Endothelial cell of hepatic sinusoid (primary cell): ENCODE results near the gene OR10H2.
"Not testable (repeated sequence)": the region's sequence is repeated elsewhere in the genome, so short reads cannot be mapped to it uniquely, and the experiment has no call there.

Source experiments
- in situ Hi-C: cut with HindIII; loops from 2 replicates; pipeline ENCODE4 v1.10.0; 2017; ENCODE audit warnings: low sequenced_read_pairs

OR10H2 gene, protein sequence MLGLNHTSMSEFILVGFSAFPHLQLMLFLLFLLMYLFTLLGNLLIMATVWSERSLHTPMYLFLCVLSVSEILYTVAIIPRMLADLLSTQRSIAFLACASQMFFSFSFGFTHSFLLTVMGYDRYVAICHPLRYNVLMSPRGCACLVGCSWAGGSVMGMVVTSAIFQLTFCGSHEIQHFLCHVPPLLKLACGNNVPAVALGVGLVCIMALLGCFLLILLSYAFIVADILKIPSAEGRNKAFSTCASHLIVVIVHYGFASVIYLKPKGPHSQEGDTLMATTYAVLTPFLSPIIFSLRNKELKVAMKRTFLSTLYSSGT

GRCh38 chr19:15727724-15728123 is at the start of gene OR10H2:
Gene OR10H2 (plus strand): TSS chr19:15728024. CDS start chr19:15728044, 20 bp downstream.
- in situ Hi-C loops = no loop called here

DNA sequence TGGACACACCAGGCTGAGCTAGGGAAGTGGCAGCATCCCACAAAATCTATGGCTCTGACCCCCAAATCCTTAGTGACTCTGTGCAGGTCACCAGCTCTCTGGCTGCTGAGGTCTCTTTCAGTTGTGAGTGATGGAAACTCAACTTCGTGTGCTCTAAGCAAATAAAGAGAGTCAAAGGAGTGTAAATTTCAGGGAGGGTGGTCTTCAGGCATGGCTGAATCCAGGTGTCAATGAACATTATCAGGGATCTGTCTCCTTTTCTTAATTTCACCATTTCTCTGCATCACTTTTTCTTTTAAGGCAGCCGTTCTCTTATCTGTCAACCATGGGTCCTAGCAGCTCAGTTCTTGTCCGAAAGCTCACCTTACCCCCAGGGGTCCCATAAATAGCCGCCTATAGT is 48.7 kb upstream of the OR10H2 start:
- in situ Hi-C loops = no loop called here

GRCh38 chr19:15679865-15680264 is 48.0 kb upstream of the OR10H2 start:
- in situ Hi-C loops = not testable (repeated sequence)

- in situ Hi-C loops = no loop called here
Measured at GRCh38 chr19:15680478-15681322, 47.1 kb upstream of the OR10H2 start.

DNA sequence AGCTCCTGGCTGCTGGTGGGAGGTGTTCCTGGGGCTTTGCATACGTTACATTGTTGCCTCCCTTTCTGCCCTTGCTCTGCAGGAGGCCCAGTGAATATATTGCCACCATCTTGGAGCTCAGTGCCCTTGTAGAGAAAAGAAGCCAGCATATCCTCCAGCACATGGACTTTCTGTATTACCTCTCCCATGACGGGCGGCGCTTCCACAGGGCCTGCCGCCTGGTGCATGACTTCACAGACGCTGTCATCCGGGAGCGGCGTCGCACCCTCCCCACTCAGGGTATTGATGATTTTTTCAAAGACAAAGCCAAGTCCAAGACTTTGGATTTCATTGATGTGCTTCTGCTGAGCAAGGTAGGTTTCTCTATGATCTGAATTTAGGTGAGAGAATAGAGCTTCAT is 44.4 kb upstream of the OR10H2 start:
- in situ Hi-C loops = no loop called here

DNA sequence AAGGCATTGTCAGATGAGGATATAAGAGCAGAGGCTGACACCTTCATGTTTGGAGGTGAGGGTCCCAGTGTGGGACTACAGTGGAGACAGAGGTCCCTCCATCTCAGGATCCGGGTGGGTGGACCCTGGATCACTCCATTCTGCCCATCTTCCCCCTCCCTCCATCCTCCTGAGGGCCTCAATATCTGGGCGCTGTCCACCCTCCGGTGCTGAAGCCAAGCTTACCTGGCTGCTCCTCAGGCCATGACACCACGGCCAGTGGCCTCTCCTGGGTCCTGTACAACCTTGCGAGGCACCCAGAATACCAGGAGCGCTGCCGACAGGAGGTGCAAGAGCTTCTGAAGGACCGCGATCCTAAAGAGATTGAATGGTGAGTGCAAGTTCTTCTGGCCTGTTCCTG is 43.0 kb upstream of the OR10H2 start:
- in situ Hi-C loops = loop anchor here (5.0 kb wide), 1 partner anchor 43 kb away; the partner anchor contains the start of gene CYP4F3

- in situ Hi-C loops = no loop called here
Measured at GRCh38 chr19:15696654-15697194, 31.1 kb upstream of the OR10H2 start.

GRCh38 chr19:15701757-15702533 is 25.9 kb upstream of the OR10H2 start:
- in situ Hi-C loops = no loop called here

DNA sequence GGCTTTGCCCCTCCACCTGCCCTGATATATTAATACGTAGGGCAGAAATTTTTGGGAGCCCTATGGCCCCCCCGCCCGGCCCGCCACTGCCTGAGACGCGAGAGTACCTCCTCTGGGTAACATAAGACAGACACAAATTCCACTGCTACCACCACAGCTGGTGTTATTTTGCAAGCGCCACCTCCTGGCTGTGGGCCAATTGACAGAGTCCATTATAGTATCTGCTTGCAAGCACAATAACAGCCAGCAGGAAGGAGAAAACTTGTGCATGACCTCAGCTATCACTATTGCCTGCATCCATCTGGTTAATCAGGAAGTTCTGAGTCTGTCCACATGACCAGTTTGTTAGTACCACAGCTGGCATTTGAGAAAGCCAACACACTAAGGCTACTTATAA is 25.3 kb upstream of the OR10H2 start:
- in situ Hi-C loops = no loop called here

DNA sequence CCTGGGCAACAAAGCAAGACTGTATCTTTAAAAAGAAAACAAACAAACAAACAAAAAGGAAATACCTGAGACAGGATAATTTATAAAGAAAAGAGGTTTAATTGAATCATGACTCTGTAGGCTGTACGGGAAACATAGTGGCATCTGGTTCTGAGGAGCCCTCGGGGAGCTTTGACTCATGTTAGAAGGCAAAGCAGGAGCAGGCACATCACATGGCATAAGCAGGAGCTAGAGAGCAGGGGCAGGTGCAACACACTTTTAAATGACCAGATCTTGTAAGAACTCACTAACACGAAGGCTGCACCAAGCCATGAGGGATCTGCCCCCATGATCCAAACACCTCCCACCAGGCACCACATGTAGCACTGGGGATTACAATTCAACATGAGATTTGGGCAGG is 13.2 kb upstream of the OR10H2 start:
- in situ Hi-C loops = no loop called here

- in situ Hi-C loops = no loop called here
Measured at GRCh38 chr19:15715642-15716041, 12.2 kb upstream of the OR10H2 start.

GRCh38 chr19:15717809-15718208 is 10.0 kb upstream of the OR10H2 start:
- in situ Hi-C loops = no loop called here

DNA sequence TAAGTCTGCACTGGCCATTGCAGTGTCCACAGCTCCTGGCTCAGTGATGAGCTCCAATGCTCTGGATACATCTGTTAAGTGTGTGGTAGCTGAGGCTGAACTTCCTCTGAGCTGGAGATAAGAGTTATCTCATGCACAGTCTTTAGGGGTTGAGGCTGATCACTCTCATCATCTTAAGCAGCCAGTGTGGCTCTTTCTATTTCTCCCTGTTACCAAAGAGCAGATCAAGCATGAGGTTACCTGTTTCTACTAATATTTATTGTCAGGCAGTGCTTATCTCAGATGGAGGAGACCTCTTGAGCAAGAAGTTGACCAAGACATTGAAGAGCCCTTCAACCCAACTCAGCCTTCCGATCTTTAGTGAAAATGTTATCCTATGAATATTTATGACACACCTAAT is 6.6 kb upstream of the OR10H2 start:
- in situ Hi-C loops = no loop called here

DNA sequence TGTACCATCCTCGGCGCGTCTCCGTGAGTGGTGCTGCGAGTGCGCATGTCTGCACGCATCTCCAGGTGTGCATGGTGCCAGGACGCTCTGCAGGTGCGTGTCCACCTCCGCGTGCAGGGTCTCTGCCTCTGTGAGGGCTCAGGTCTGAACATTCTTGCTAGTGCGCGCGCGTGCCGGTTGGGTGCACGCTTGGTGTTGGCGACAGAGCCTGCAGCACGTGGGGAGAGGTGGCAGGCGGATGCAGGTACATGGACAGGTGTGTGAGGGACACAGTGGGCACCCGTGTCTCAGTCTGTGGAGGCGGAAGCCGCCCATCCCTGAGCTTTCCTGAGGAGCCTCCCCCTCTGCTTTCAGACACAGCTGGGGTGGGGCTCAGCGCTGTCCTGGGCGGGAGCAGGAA is 4.9 kb upstream of the OR10H2 start:
- in situ Hi-C loops = no loop called here

DNA sequence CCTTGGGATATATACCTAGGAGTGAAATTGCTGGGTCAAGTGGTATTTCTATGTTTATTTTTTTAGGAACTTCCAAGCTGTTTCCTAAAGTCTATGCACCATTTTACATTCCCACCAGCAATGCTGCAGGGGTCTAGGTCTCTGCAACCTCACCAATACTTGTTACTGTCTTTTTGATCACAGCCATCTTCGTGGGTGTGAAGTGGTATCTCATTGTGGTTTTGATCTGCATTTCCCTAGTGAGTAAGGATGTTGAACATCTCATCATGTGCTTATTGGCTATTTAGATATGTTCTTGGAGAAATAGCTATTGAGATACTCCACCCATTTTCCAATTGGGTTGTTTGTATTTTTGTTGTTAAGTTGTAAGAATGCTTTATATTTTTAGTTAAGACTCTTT is 2.7 kb downstream of the OR10H2 start:
- in situ Hi-C loops = no loop called here

DNA sequence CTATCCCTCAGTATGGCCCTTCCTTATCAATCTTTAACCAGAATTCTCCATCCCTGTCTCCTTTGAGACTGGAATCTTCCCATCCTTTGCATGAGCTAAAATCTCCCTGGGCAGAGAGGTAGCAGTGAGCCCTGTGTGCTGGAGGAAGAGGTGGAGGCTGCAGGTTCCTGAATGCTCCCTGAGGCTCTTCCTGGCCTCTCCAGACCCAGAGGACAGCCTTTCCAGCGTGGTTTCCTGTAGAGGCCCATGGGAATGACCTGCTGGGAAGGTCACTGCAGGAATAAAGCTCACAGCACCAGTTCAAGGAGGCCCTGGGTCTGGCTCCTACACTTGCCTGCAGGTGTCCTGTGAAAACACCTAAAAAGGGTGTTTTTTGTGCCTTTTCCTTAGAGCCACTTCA is 4.6 kb downstream of the OR10H2 start:
- in situ Hi-C loops = no loop called here

DNA sequence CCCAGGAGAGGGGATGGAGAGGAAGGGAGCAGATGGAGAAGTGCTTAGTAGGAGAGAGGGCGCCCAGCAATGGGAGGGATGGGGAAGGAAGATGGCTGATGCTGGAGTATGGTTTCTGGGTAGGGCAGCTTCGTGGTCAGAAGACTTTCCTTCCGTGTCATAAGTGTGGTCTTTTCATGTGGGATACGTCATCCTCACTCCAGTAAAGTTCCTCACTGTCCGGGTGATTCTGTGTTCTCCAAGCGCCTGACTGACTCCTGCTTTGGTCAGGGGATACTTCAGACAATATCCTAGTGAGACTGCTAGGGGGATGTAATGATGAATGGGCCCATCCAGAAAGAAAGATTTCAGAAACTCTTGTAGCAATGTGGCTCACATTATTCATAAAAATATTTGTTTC is 6.1 kb downstream of the OR10H2 start:
- in situ Hi-C loops = no loop called here

DNA sequence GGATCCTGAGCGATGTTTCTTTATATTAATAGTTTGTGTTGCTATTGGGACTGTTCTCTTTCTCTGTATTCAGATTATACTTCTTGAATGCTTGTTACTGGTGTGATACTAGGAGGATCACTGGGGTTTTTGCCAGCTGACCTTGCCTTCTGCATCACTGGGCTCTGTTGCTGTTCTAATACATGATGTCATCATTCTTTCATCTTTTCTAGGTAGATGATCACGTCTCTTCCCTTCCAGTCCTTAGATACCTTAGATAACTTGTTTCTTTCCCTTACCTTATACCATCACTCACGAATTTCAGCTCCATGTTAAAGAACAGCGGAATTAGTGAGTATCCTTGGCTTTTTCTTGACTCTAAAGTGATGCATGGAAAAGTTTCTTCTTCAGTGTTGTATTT is 9.9 kb downstream of the OR10H2 start, which contains the start of gene OR10H3:
TSS of gene OR10H3 (plus strand) at position 264 of the 400 bp plus-strand sequence. CDS start 3,408 bp downstream, outside the sequence.
- in situ Hi-C loops = no loop called here

DNA sequence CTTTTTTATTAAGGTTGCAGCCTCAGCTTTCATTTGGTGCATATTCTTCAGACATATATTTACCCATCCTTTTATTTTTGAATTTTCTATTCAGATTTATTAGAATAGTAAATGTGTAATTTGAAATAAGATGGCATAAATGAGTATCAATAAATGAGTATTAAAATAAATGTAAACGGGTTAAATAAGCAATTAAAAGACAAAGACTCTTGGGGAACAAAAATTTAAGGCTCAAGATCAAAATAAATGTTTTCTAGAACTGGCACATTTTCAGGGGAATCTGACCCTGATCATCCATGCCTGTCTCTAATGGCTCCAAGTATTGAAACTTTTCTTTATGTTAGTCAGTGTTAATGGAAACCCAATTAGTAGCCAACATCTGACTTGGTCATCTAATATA is 13.0 kb downstream of the OR10H2 start:
- in situ Hi-C loops = no loop called here

DNA sequence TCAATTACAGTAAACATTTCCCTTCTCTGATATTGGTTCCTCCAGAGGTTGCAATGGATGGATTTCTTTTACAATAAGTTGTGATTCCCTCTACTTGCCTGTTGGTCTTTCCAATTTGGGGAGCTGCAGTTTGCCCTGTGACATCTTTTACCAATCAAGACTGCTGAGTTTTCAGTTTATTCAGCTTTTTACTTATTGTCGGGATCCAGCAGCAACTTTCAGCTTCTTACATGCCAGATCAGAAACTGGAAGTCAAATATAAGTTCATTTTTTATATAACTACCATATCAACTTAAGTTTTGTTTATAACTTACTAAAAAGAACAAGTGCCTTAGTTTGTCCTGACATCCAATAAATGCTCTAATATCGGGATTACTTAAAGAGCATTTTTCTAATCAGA is 20.4 kb downstream of the OR10H2 start:
- in situ Hi-C loops = no loop called here

DNA sequence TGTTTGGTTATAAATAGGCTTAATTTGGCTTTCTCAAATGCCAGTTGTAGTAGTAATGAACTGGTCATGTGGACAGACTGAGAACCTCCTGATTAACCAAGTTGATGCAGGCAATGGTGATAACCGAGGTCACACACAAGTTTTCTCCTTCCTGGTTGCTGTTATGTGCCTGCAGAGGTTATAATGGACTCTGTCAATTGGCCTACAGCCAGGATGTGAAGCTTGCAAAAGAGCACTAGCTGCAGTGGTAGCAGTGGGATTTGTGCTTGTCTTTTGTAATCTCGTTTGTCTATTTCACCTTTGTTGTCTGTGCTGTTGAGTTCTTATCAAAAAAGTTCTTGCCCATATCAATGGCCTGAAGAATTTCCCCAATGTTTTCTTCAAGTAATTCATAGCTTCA is 30.6 kb downstream of the OR10H2 start:
- in situ Hi-C loops = no loop called here
